BJ (cell line): ENCODE data around the gene CD163. TPM values are rescaled to one million over a fixed set of nuclear protein-coding genes. Genes with fewer than 3 reads are reported as not detected.
A peak's percentile ranks its signal among the peaks of the same experiment; 100 is the strongest.
"Not testable (repeated sequence)": the region's sequence is repeated elsewhere in the genome, so short reads cannot be mapped to it uniquely, and the experiment has no call there.

Experiments used
- CTCF ChIA-PET: fragments of 350-600 bp; formaldehyde crosslinking; extraction: SDS; loops from one replicate; lab custom pipeline; 2021; ENCODE audit warnings: antibody characterized with exemption, inconsistent platforms; lab: Yijun Ruan, JAX
- POLR2A ChIA-PET: fragments of 300-600 bp; sonication (Branson Sonifier 250); formaldehyde crosslinking; extraction: SDS; loops from one replicate; lab custom pipeline; 2021; ENCODE audit warnings: antibody characterized with exemption; lab: Charles Lee
- DNase-seq: peaks from one replicate; pipeline ENCODE4 v3.0.0-alpha.2; 2011; ENCODE audit warnings: low read depth
- H3K27me3 ChIP-seq: 2 replicates; pipeline ENCODE4 v1.6.0; 2011; ENCODE audit warnings: low read length; ENCODE audit not compliant: control insufficient read depth, insufficient read depth
- H3K36me3 ChIP-seq: 2 replicates; pipeline ENCODE4 v1.5.1; 2011; ENCODE audit warnings: low read length; ENCODE audit not compliant: control insufficient read depth, insufficient read depth
- H3K4me3 ChIP-seq: 2 replicates; pipeline ENCODE4 v1.5.1; 2011; ENCODE audit warnings: low read depth, mild to moderate bottlenecking, control low read depth, low read length
- CTCF ChIP-seq: IDR thresholded peaks from 2 replicates; pipeline ENCODE4 v1.5.1; 2011; ENCODE audit warnings: low read depth, mild to moderate bottlenecking, control low read depth, inconsistent platforms, low read length, moderate library complexity; ENCODE audit not compliant: insufficient read depth
- polyA minus RNA-seq: library from RNA; depleted of rRNA, polyadenylated mRNA; stranded (reverse); fragments of >200 nt; gene quantifications from 2 replicates; pipeline ENCODE4 v1.2.3, GENCODE V29; 2011; rRNA and poly(A)+ RNA removed
- polyA plus RNA-seq: library from polyadenylated mRNA; depleted of rRNA; stranded (reverse); fragments of >200 nt; gene quantifications from 2 replicates; pipeline ENCODE4 v1.2.3, GENCODE V29; 2011; rRNA removed

The CD163 gene
- polyA plus RNA-seq (not detected in 2 replicates), polyA minus RNA-seq (0.05 TPM in 1 of 2 replicates, not detected in the other)

GRCh38 chr12:7503686-7504415, at the start of gene CD163:
Gene CD163 (minus strand): TSS chr12:7503777. CDS start chr12:7503690, 87 bp downstream.
- POLR2A ChIA-PET: no interaction called here
- H3K4me3 ChIP-seq: no peak within 1 kb of the TSS
- H3K27me3 ChIP-seq: no peaks in the 10 kb centered on the region
- CTCF ChIA-PET: no interaction called here
- DNase-seq: no peak
- no peak for TF ChIP-seq CTCF
- no peaks in the 10 kb centered on the region for H3K36me3 ChIP-seq

- ChIA-PET CTCF (no interaction called here), POLR2A (interaction anchor here (0.6 kb wide), 3 partner anchors 45 to 394 kb away, joined by 3 to 4 read pairs (median 3); no protein-coding TSS in a partner anchor)
- no peak overlapping the region for H3K4me3 ChIP-seq
- no peaks in the 10 kb centered on the region for H3K27me3 ChIP-seq
- no peaks in the 10 kb centered on the region for H3K36me3 ChIP-seq
- DNase-seq: peak; percentile 41
- TF ChIP-seq CTCF: no peak
These were observed 39.2 kb upstream of the CD163 start for GRCh38 chr12:7542813-7543212.

- TF ChIP-seq CTCF: no peak
- CTCF ChIA-PET: no interaction called here
- Histone ChIP-seq H3K27me3 (no peaks in the 10 kb centered on the region), H3K36me3 (no peaks in the 10 kb centered on the region), H3K4me3 (no peak overlapping the region)
- no peak for DNase-seq
- POLR2A ChIA-PET: no interaction called here
These were observed 38.5 kb upstream of the CD163 start for GRCh38 chr12:7542046-7542445.

GRCh38 chr12:7514416-7514815, 10.8 kb upstream of the CD163 start:
- H3K36me3 ChIP-seq: no peaks in the 10 kb centered on the region
- CTCF ChIA-PET: no interaction called here
- POLR2A ChIA-PET: no interaction called here
- TF ChIP-seq CTCF: no peak
- H3K27me3 ChIP-seq: no peaks in the 10 kb centered on the region
- no peak overlapping the region for H3K4me3 ChIP-seq
- no peak for DNase-seq

GRCh38 chr12:7512553-7512952, 9.0 kb upstream of the CD163 start:
- ChIA-PET CTCF (interaction anchor here (0.9 kb wide), 1 partner anchor 11 kb away, joined by 3 read pairs; no protein-coding TSS in a partner anchor), POLR2A (no interaction called here)
- no peak for TF ChIP-seq CTCF
- Histone ChIP-seq H3K4me3 (no peak overlapping the region), H3K36me3 (no peaks in the 10 kb centered on the region), H3K27me3 (no peaks in the 10 kb centered on the region)
- DNase-seq: peak; percentile 85

GRCh38 chr12:7509793-7510470, 6.4 kb upstream of the CD163 start:
- DNase-seq, H3K27me3 ChIP-seq, CTCF ChIA-PET, H3K4me3 ChIP-seq, H3K36me3 ChIP-seq, POLR2A ChIA-PET: not testable (repeated sequence)
